Umbilical cord (tissue), 2 donors: Measurements from ENCODE around the gene CNNM3. TPM values are rescaled to one million over a fixed set of nuclear protein-coding genes. Genes with fewer than 3 reads are reported as not detected.

Source experiments
- DNase-seq: peaks from one replicate; pipeline ENCODE4 v3.0.0-alpha.2; 2015; ENCODE audit warnings: low spot score
- total RNA-seq: library from RNA; depleted of rRNA; stranded (reverse); fragments of >200 nt; gene quantifications from one replicate; pipeline ENCODE4 v1.2.3, GENCODE V29; 2014; ENCODE audit warnings: low replicate concordance; ENCODE audit not compliant: insufficient read depth

CNNM3 gene
- total RNA-seq, 1 donor from 2014 or later: 7.7 TPM

DNA sequence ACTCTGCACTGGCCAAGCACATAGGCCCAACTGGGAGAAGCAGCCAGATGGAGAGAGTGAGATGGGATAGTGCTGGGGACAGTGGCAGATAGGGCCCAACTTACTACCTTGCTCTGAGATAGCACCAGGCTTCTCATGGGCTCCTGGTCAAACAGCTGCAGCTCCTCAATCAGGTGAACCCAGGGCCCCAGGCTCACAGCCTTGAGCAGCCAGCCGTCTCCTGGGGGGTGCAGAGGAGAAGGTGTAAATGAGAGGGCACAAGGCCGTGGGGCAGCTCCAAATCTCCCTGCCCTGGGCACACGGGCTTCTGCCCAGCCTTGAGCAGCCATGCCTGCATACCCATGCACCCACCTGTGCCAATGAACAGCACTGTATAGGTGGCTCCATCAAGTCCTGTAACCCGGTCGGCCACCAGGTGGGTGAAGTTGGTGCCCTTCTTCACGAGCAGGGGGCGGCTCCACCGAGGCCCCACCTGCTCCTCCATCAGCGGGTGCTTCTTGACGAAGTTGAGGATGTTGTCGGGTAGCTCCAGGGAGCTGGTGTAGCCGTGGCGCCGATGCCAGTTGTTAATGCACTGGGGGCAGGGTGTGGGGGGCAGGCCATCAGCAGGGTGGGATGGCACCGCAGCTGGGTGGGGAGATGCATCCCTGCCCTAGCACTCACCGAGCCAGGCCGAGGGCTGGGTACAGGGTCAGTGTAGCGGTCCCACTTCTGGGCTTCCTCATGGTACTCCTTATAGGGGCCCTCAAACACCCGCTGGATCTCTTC is 47.7 kb downstream of the CNNM3 start:
- DNase-seq: no peak

DNA sequence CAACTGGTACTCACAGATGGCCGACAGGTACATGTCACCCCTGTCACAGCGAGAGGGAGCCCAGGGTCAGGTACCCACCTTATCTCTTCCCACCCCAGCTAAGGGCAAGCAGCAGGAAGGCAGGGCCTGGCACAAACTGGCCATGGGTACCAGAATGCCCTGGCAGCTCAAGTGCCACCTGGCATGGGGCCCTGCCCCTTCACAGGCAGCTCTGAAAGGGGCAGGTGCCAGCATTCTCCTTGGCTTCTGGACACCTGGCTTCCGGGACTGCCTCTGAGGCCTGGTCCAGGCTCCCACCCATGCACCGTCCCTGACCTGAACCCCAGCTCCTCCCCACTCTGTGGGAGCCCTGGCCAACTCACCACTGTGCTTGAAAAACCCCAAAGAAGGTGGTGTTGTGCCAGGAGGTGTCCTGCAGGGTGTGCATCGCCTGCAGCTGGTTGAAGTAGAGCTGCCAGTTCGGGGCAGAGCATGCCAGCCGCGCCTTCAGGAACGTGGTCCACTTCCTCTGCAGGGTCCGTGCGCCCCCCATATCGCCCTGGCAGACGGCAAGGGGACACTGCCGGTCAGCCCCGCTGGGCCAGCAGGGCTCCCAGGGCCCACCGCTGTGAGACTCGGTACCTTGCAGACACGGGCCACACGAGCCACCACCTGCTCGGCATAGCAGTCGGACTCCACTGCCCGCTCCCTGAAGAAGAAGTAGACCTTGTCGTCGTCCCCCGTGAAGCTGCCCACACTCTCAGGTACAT is 48.4 kb downstream of the CNNM3 start:
- no peak for DNase-seq

DNA sequence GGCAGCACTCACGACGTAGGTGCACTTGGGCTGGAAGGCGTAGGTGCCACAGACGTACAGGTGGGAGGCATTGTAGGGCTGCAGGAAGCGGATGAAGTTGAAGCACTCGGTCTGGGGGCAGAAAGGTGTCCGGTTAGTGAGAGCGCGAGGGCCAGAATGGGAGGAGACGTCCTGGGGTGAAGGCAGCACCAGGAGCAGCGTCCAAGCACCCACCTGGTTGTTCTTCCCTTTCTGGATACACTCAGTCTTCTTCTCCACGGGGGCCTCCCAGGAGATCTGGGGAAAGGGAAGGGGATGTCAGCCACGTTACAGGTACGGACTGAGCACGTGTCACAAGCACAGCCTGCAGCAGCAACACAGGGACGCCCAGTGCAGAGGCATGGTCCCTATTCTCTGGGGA is 49.6 kb downstream of the CNNM3 start:
- DNase-seq: no peak

DNA sequence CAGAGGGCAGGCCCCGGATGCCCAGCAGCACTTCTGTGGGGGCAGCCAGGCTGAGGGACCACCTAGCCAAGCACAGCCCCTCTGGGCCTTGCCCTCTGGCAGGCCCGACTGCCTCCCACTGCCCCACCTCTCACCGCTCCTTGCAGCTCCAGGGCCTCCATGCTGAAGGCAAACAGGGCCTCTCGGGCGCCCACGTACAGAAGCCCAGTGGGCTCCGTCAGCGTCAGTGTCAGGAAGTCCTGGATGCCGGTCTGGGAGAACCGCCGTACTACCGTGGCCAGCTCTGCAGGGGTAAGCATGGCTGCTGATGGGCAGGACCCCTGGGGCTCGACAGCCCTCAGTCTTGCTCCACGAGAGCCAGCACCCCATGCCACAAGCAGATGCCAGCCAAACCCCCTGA is 50.1 kb downstream of the CNNM3 start:
- no peak for DNase-seq

DNA sequence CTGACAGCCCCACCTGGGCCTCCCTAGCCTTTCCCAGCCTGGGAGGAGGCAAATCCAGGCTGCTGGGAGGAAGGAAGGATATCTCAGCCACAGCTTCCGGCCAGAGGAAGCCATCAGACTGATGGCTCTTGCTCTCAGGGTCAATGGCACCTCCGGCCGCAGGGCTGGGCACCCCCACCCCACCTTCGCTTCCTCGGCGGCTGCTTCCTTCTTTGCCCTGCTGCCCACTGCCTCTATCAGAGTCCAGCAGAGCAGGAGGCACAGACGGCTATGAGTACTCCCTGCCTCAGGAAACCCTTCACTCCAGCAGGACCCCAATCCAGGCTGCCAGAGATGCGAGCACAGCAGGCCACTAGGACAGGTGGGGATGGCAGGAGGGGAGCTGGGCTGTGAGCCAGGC is 50.5 kb downstream of the CNNM3 start:
- no peak for DNase-seq

DNA sequence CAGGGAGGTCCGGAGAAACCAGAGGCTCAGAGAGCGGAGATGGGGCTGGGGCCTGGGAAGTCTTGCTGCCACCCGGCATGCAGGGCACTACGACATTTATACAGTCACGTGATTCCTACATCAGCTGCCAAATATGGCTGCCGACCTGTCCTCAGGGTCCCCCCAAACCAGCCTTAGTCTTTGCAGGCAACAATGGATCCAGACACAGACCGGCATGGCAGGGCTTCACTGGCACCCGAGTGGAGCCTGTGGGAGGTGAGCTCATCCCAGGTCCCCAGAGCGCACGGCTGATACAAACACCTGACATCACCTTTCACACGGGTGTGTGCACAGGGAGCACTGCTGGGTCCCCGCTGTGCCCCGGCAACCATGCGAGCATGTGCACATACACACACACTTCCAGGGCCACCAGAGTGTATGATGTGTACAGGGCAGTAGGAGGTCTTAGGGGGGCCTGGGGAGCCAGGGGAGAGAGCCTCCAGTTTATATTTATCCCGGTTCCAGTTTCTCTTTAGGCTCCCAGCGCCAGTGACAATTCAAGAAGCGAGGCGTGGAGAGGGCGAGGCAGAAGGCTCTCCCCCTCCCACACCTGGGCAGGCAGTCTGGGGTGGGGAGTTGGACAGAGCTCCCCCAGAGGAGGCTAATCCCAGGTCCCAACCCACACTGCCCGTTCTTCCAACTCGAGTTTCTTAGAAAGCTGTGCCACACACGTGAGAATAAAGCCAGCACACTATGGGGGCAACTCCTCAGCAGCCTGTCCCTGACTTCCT is 51.1 kb downstream of the CNNM3 start:
- no peak for DNase-seq

DNA sequence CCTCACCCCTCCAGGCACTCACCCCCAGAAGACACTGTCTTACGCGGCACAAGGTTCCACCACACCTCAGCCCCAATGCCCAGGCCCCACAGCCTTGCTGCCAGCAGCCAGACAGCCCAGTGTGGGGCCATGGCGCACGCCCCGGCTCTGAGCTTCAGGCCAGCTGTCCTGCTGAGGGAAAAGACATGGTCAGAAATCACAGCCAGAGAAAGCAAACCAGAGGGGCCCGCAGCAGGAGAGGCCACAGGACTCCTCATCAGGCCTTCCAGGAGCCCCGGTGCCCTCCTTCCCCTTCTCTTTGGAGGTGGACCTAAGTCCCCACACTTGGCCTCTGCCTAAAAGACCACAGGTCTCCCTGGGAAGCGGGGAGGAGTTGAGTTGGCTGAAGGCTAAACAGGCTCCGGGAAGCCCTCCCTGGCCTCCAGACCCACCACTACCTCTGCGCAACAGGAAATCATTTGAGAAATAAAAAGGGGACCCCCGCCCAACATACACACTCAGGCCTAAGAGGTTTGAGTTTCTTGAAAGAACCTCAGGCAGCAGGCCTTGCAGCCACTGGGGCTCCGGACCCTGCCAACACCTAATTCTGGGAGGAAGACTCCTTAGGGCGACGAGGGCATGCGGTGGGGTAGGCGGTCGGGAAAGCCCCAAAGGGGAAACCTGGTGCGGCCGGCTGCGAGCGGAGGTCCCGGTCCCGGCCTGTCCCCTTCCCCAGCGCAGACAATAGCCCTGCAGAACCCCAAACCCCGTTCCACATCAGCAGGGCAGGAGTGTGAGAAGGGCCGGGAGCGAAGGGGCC is 51.9 kb downstream of the CNNM3 start:
- no peak for DNase-seq

DNA sequence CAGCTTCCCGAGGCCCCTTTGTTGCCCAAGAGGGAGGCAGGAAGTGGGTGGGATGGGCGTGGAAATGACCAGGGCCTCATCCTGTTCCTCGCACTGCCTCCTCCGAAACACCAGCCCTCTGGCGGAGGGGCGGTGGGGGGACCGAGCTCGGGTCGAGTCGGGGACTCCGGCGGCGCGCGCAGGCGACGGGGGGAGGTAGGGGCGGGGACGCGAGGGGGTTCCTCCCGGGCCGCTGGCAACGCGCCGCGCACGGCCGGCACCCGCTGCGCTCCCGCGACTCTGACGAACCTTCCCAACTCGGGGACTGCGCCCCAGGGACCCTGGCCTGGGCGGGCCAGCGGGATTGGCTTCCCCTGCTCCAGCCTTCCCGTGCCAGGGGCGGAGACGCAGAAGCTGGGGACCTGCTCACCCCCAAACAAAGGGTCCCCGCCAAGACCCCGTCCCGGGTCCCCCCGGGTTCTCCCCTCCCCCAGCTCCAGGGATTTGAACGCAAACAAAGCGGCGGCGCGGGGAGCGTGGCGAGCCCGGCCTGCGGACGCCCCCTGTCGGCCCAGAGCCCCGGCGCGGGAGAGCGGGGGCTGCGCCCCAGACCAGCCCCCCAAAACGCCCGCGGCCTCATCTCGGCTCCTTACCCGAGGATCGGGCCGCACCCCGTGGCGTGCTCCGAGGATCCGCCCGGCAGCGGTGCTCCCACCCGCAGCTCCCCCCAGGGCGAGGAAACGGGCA is 52.6 kb downstream of the CNNM3 start:
- peak; percentile 96 for DNase-seq

DNA sequence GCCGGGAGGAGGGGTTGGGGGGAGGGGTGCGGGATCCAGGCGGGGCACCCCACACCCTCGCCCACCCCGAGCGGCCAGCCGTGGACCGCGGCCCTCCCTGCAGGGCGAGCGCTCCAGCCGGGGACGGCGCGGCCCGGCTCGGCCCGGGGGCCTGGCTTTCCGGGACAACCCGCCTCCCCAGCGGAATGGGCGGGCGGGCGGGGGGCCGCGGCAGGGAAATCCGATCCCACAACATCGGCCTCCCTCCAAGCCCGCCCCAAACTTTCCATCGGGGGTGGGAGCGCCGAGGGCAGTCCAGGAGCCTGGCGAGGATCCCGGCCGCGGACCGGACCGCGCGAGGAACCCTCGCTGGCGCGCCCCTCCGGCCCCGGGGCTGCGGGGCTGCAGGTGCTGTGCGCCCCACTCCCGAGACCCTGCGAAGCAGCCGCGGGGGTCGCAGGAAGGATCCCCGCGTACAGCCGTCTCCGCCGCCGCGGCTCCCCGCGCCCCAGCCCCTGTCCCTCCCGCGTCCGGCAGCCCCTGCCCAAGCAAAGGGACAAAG is 53.3 kb downstream of the CNNM3 start:
- peak; percentile 88 for DNase-seq

DNA sequence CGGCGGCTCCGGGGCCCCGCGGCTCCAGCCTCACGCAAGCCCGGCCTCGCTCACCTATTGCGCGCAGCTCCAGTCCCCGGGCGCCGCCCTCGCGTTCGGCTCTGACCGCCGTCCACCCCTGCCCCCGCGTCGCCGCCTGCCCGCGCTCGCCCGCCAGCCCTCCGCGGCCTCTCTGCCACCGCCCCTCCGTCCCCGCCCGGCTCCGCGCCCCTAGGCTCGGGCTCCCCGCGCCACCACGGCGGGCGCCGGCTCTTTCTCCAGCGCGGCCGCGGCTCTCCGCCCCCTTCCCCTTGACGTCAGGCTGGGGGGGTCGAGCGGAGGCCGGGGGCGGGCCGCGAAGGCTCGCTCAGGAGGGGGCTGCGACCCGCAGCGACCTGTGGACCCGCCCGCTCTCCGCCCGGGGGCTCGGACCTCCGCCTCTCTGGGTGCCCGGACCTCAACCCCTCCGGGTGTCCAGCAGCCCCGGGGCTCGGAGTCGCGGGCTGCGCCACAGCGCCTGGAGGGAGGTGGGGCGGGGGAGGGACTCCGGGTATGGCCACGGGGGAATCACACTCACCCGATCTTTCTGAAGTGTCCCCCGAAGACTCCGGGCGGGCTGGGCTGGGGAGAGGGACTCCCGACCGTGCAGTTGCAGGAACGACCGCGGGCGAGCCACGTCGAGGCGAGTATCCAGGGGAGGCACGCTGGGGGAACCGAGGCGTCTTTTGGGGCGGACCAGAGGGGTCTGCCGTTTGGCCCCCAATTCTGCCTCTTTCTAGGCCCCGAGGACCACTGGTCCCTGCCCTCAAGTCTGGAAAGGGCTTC is 54.0 kb downstream of the CNNM3 start, which contains the start of gene SEMA4C:
TSS of gene SEMA4C (minus strand) at position 259 of the 804 bp plus-strand sequence. CDS start 2,194 bp downstream, outside the sequence.
- DNase-seq: peak; percentile 73

DNA sequence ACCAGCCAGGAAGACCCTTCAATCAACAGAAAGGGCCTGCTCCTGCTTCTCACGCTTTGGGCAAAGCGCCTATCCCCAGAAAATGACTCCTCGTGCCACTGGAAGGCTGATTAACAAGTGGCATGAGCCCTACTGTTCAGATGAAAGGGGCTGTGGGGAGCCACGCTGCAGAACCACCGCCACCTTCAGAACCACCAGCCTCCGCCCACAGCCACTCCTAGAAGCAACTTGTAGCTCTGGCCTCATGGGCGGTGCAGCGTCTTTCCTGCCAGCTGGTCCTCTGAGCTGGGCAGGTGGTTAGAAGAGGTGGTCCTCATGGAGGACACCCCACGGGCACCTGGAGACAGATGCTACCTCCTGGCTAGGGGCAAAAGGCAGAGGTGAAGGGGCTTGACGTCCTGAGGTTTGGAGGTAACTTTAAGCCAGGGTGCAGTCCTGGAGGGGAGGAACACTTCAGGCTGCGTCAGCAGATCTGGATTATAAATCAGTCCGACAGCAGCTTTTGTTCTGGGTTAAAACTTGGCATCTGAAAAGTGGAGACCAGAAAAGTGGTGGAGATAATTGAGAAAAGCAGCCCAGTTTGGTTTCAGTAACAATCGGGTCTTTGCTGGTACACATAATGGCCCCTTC is 54.7 kb downstream of the CNNM3 start:
- peak; percentile 70 for DNase-seq

DNA sequence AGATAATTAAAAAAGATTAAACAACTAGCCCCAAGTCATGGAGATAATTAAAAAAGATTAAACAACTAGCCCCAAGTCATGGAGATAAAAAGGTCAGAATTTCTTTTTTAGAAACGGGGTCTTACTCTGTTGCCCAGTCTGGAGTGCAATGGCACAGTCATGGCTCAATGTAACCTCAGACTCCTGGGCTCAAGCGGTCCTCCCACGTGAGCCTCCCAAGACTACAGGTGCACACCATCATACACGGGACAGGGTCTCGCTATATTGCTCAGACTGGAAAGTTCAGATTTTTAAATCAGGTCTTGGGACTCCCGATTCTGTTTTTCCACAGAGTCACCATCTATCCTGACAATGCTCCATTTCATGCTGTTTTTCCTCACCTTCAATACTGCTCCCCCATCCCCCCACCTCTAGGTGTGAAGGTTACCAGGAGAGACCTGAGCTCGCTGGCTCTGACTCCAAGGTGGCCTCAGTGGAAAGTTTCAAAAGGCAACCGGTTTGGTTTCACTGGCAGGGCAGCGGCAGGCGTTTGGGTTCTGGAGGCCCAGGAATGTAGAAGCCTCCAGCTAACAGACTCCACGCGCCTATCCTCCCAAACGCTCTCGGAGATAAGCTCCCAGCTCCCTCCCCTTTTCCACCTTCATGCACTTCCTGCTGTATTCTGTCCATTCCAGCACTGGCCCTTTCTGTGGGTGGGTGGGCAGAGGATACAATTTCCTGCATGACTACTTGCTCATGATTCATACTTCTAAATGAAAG is 56.7 kb downstream of the CNNM3 start:
- DNase-seq: peak; percentile 41

DNA sequence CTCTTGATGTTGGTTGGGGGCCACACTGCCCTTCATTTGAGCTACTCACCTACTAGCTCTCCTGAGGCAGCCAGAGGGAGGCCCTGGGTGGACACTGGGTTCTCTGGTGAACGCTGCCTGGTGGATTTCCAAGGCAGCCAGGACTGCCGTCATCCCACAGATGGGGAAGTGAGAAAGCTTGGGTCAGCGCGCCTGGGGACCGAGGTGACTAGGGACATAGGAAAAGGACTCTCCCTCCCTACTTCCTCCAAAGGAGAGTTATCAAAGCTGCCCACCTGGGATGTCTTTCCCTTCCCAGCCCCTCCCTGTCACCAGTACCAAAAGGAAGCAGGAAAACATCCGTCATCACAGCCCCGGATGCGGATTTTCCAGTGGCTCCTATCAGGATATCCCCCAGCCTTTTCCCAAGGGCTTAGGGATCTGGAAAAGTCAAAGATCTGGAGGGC is 57.6 kb downstream of the CNNM3 start:
- DNase-seq: peak; percentile 48

DNA sequence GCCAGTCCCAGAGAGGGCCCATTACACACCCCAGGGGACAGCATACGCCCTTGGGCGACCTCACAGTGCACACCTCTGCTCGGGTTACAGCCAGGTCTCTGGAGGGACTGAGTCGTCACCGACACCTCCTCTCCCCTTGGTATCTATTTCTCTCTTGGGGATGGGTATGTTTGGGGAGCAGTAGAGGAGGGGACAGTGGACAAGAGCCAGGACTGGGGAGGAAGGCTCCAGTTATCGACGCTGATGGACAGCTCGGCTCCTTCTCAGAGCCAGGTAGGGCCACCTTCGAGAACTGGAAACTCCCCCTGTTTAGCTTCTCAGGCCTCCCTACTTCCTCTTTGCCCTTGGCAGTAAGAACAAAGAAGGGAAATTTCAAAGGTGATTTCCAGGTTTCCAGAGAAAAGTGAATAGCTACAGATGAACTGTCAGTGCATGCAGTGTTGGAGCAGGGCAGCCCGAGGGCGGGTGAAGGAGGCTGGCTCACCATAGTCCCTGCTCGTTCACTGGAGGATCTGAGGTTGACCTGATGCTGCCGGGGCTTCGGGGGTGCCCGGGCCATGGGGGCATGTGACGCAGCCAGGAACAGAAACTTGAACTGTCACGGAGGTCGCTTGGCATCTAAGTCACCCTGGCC is 58.2 kb downstream of the CNNM3 start:
- DNase-seq: peak; percentile 18

DNA sequence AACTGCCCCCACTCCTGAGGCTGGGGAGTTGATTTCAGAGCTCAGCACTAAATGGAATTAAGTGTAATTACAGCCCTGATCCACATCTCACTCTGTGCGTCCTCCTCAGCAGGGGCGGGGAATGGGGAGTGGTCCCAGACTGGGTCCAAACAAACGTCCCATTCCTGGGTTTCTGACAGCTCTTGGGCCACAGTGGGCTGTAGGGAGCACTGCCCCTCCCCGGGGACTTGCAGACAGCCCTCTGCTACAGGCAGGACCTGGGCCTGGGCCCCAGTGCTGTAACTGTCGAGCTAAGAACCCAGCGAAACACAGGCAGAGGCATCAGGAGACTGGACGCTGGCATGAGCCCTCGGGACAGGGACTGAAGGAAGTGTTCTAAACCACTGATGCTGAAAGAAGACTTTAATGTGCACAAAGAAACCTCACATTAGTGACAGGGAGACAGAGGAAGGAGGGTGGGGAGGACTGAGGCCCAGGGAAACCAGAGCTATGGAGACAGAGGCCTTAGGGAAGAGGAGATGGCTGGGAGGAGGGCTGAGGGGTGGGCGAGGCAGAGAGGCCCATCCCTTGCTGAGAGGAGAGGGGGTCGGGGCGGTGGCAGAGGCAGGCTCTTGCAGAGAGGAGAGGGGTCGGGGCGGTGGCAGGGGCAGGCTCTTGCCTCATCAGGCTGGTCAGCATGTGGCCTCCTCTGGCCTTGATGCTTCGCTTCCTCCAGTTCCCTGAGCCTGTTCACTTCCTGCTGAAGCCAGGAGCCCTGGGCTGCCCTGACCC is 59.6 kb downstream of the CNNM3 start:
- peak; percentile 45 for DNase-seq

DNA sequence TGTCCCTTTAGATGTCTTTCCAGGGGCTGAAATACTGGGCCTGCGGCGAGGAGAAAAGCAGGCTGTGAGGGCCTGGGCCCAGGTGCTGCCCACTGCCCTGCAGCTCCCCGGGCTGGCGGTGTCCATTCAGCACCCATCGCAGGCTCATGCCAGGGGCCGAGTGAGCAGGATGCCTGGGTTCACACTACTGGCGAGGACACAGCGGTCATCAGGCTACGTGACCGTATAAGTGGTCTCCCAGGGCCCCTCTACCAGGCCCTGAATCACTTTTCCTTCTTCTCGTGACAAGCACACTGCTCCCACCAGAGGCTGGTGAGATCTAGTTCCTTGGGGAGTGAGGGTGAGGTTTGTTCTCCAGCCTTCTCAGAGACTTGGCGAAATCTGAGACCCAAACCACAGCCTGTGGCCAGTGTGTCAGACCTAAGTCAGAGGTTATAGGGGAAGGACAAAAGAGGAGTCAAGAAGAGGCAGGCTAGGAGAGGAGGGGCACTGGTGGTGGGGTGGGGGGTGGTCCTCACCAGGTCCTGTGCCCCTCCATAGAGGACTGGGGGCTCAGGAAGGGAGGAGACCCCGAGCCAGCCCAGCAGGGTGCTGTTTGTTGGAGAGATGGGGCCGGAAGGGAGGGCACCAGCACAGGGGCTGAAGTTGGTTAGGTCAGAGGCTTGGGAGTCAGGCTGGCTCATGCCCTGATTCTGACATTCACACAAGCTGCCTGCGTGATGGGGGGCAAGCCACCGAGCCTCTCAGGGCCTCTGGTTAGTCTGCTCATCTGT is 60.4 kb downstream of the CNNM3 start:
- no peak for DNase-seq
